H9 (cell line): Measurements from ENCODE around the gene CNN3. TPM values are rescaled to one million over a fixed set of nuclear protein-coding genes. Genes with fewer than 3 reads are reported as not detected.

Experiments
- DNase-seq: peaks from one replicate; pipeline ENCODE4 v3.0.0-alpha.2; 2017
- H2AFZ ChIP-seq: one replicate; pipeline ENCODE4 v1.6.1; 2013; ENCODE audit warnings: mild to moderate bottlenecking, low read length, control low read depth, moderate library complexity
- H2AK5ac ChIP-seq: 2 replicates; pipeline ENCODE4 v1.6.1; 2013; ENCODE audit warnings: low read length, control low read depth, mixed read lengths; ENCODE audit not compliant: insufficient read length
- H2BK120ac ChIP-seq: one replicate; pipeline ENCODE4 v1.6.1; 2013; ENCODE audit warnings: low read depth, mild to moderate bottlenecking, low read length, control low read depth, inconsistent platforms; ENCODE audit not compliant: poor library complexity, severe bottlenecking
- H2BK12ac ChIP-seq: 2 replicates; pipeline ENCODE4 v1.6.1; 2013; ENCODE audit warnings: low read length, control low read depth, mixed read lengths, low read depth; ENCODE audit not compliant: insufficient read length
- H2BK15ac ChIP-seq: 2 replicates; pipeline ENCODE4 v1.6.1; 2013; ENCODE audit warnings: low read depth, low read length, control low read depth
- H2BK20ac ChIP-seq: one replicate; pipeline ENCODE4 v1.6.1; 2013; ENCODE audit warnings: low read depth, mild to moderate bottlenecking, low read length, control low read depth, inconsistent platforms; ENCODE audit not compliant: poor library complexity, severe bottlenecking
- H2BK5ac ChIP-seq: 2 replicates; pipeline ENCODE4 v1.6.1; 2013; ENCODE audit warnings: low read length, control low read depth, mixed read lengths; ENCODE audit not compliant: insufficient read length
- H3K14ac ChIP-seq: 2 replicates; pipeline ENCODE4 v1.6.1; 2013; ENCODE audit warnings: low read length, control low read depth; ENCODE audit not compliant: insufficient read depth
- H3K18ac ChIP-seq: 2 replicates; pipeline ENCODE4 v1.6.1; 2013; ENCODE audit warnings: low read depth, mild to moderate bottlenecking, mixed read lengths, low read length, control low read depth; ENCODE audit not compliant: insufficient read length
- H3K23ac ChIP-seq: 2 replicates; pipeline ENCODE4 v1.6.1; 2013; ENCODE audit warnings: low read length, control low read depth, mixed read lengths, low read depth; ENCODE audit not compliant: insufficient read length
- H3K23me2 ChIP-seq: 2 replicates; pipeline ENCODE4 v1.6.1; 2013; ENCODE audit warnings: low read depth, mild to moderate bottlenecking, mixed read lengths, low read length, control low read depth; ENCODE audit not compliant: insufficient read length, poor library complexity, severe bottlenecking
- H3K27ac ChIP-seq: 2 replicates; pipeline ENCODE4 v1.5.1; 2013; ENCODE audit warnings: low read length, control low read depth, mixed read lengths, low read depth; ENCODE audit not compliant: insufficient read length
- H3K27me3 ChIP-seq: 2 replicates; pipeline ENCODE4 v1.6.1; 2013; ENCODE audit warnings: low read length, control low read depth, inconsistent platforms; ENCODE audit not compliant: insufficient read depth
- H3K4ac ChIP-seq: 2 replicates; pipeline ENCODE4 v1.6.1; 2013; ENCODE audit warnings: low read depth, mild to moderate bottlenecking, control low read depth, inconsistent platforms, low read length, moderate library complexity
- H3K4me1 ChIP-seq: 2 replicates; pipeline ENCODE4 v1.6.1; 2013; ENCODE audit warnings: low read length, control low read depth, inconsistent platforms; ENCODE audit not compliant: insufficient read depth
- H3K4me2 ChIP-seq: 2 replicates; pipeline ENCODE4 v1.6.1; 2013; ENCODE audit warnings: low read length, control low read depth, mixed read lengths; ENCODE audit not compliant: insufficient read length, insufficient read depth
- H3K56ac ChIP-seq: 2 replicates; pipeline ENCODE4 v1.6.1; 2013; ENCODE audit warnings: low read depth, mild to moderate bottlenecking, mixed read lengths, low read length, control low read depth; ENCODE audit not compliant: insufficient read length
- H3K79me1 ChIP-seq: 2 replicates; pipeline ENCODE4 v1.6.1; 2013; ENCODE audit warnings: low read depth, mild to moderate bottlenecking, moderate library complexity, low read length, control low read depth, inconsistent platforms; ENCODE audit not compliant: insufficient read depth, poor library complexity, severe bottlenecking
- H3K79me2 ChIP-seq: 2 replicates; pipeline ENCODE4 v1.6.1; 2013; ENCODE audit warnings: low read length, control low read depth, inconsistent platforms; ENCODE audit not compliant: insufficient read depth
- H3K9ac ChIP-seq: 2 replicates; pipeline ENCODE4 v1.6.1; 2013; ENCODE audit warnings: low read length, control low read depth, mixed read lengths; ENCODE audit not compliant: insufficient read length; ENCODE audit errors: extremely low read depth
- H3K9me3 ChIP-seq: one replicate; pipeline ENCODE4 v1.6.1; 2013; ENCODE audit warnings: low read depth, low read length, inconsistent platforms; ENCODE audit not compliant: control insufficient read depth
- H3T11ph ChIP-seq: one replicate; pipeline ENCODE4 v1.6.1; 2013; ENCODE audit warnings: mild to moderate bottlenecking, low read length, control low read depth, inconsistent platforms
- H4K20me1 ChIP-seq: one replicate; pipeline ENCODE4 v1.6.1; 2013; ENCODE audit not compliant: control insufficient read depth, insufficient read length, insufficient read depth
- H4K5ac ChIP-seq: 2 replicates; pipeline ENCODE4 v1.6.1; 2013; ENCODE audit warnings: low read depth, mild to moderate bottlenecking, mixed read lengths, low read length, control low read depth; ENCODE audit not compliant: insufficient read length
- H4K8ac ChIP-seq: replicated peaks from 2 replicates; pipeline ENCODE4 v1.6.1; 2013; ENCODE audit warnings: low read length, control low read depth, mixed read lengths, low read depth; ENCODE audit not compliant: insufficient read length
- H4K91ac ChIP-seq: 2 replicates; pipeline ENCODE4 v1.6.1; 2013; ENCODE audit warnings: low read depth, mild to moderate bottlenecking, moderate library complexity, mixed read lengths, low read length, control low read depth; ENCODE audit not compliant: insufficient read length
- H3K27ac Mint-ChIP-seq, 3 experiments: 2 replicates in 2 of 3; 3 replicates in 1 of 3; pipeline ENCODE4 v1.8.0; 2020 to 2021; ENCODE audit warnings: mixed read lengths in 3 of 3, mild to moderate bottlenecking in 1 of 3, moderate library complexity in 1 of 3
- H3K27me3 Mint-ChIP-seq: 2 replicates; pipeline ENCODE4 v1.8.0; 2021; ENCODE audit warnings: low read depth, mild to moderate bottlenecking, moderate library complexity, mixed read lengths
- H3K36me3 Mint-ChIP-seq, 3 experiments: 2 replicates in 2 of 3; 3 replicates in 1 of 3; pipeline ENCODE4 v1.8.0; 2020 to 2021; ENCODE audit warnings: low read depth in 3 of 3, mixed read lengths in 3 of 3; ENCODE audit not compliant: insufficient read depth in 1 of 3
- H3K4me1 Mint-ChIP-seq, 2 experiments: 2 replicates each; pipeline ENCODE4 v1.8.0; 2020; ENCODE audit warnings: mixed read lengths in 2 of 2
- H3K4me3 Mint-ChIP-seq, 2 experiments: 2 replicates in 1 of 2; 3 replicates in 1 of 2; pipeline ENCODE4 v1.8.0; 2020 to 2021; ENCODE audit warnings: mild to moderate bottlenecking in 2 of 2, mixed read lengths in 2 of 2, moderate library complexity in 1 of 2
- H3K9me3 Mint-ChIP-seq, 2 experiments: 2 replicates in 1 of 2; 3 replicates in 1 of 2; pipeline ENCODE4 v1.8.0; 2020; ENCODE audit warnings: mild to moderate bottlenecking in 2 of 2, mixed read lengths in 2 of 2, moderate library complexity in 1 of 2
- CTCF ChIP-seq: fragments of 200-600 bp; sonication (generic); conservative IDR thresholded peaks from 3 replicates; pipeline ENCODE4 v1.8.0; 2021; ENCODE audit warnings: antibody characterized with exemption, mild to moderate bottlenecking
- WGBS: extraction: QIAGEN DNeasy Blood & Tissue Kit; methylation state at CpG from one replicate; pipeline ENCODE4 v1.1.7; 2013; ENCODE audit warnings: missing lambda C conversion rate, low lambda C conversion rate, mixed read lengths; ENCODE audit not compliant: insufficient read length; ENCODE audit errors: extremely low coverage; 5-methylcytosine and 5-hydroxymethylcytosine counted together
- total RNA-seq: library from RNA; stranded (reverse); gene quantifications from 2 replicates; pipeline ENCODE4 v1.2.1, GENCODE V29; 2021

Gene CNN3
- total RNA-seq, 1 experiment from 2014 or later = 279 TPM

GRCh38 chr1:94887603-94888171 lies 39.2 kb downstream of the CNN3 start:
- Mint-ChIP-seq H3K4me3 (peak overlapping the region; percentile 21; a peak in 4 of 5 replicates), H3K27ac (peak overlapping the region; percentile 81 to 93 (median 92)), H3K9me3 (no peaks in the 10 kb centered on the region; a peak in 1 of 5 replicates), H3K36me3 (peaks cover 0 to 14% (median 7%) of the 10 kb centered on the region in 3 experiments; a peak in 4 of 7 replicates), H3K27me3 (no peaks in the 10 kb centered on the region), H3K4me1 (peaks cover 62 to 72% of the 10 kb centered on the region in 2 experiments)
- Histone ChIP-seq H3K27ac (no peak overlapping the region), H4K20me1 (no peaks in the 10 kb centered on the region), H3K79me1 (no peaks in the 10 kb centered on the region), H3K14ac (no peak overlapping the region), H2BK12ac (no peak overlapping the region), H3K56ac (no peak overlapping the region), H3K23me2 (no peaks in the 10 kb centered on the region), H3K27me3 (no peaks in the 10 kb centered on the region), H3K79me2 (no peaks in the 10 kb centered on the region), H2BK15ac (no peak overlapping the region), H2BK5ac (no peak overlapping the region), H4K5ac (no peak overlapping the region), H3K4me2 (peak overlapping the region; percentile 4), H3T11ph (no peak overlapping the region), H3K18ac (no peak overlapping the region), H2AK5ac (no peak overlapping the region), H3K9ac (no peak overlapping the region), H3K4me1 (peaks cover 11% of the 10 kb centered on the region; the same call in 1 of the 2 replicates), H2BK20ac (no peak overlapping the region), H3K9me3 (no peaks in the 10 kb centered on the region), H2BK120ac (no peak overlapping the region), H3K4ac (no peak overlapping the region), H3K23ac (no peak overlapping the region), H4K91ac (no peak overlapping the region), H2AFZ (no peak overlapping the region), H4K8ac (no peak overlapping the region)
- DNase-seq = peak; percentile 73
- no CpG with 5 or more reads among the region's 4 CpGs for WGBS
- no peak for TF ChIP-seq CTCF
